Measurements from ENCODE around the gene RBBP5. TPM values are rescaled to one million over a fixed set of nuclear protein-coding genes. Genes with fewer than 3 reads are reported as not detected.

The RBBP5 gene
- total and polyA plus RNA-seq, 2 of the 4 experiments (the other 2 are of a cell fraction) = 7.3 to 37.5 TPM

GRCh38 chr1:205118752-205119151, 3.0 kb downstream of the RBBP5 start:
- Histone ChIP-seq H3K79me1 (ENCODE audit: low read depth in 1 of 2, low read length in 2 of 2) (peaks cover 12 to 45% of the 10 kb centered on the region in 2 experiments), H2AK9ac (replicated peaks; ENCODE audit: low read depth, low read length, poor library complexity) (no peak overlapping the region), H3K27me3 (ENCODE audit: control insufficient read depth, insufficient read depth, low read length) (no peaks in the 10 kb centered on the region), H3K36me3 (ENCODE audit: control insufficient read depth, insufficient read depth, low read length) (peaks cover 3% of the 10 kb centered on the region), H2BK120ac (ENCODE audit: low read depth, low read length) (no peak overlapping the region), H3K23ac (ENCODE audit: low read depth, low read length) (no peak overlapping the region), H2BK15ac (ENCODE audit: low read depth, low read length) (no peak overlapping the region), H3K4ac (ENCODE audit: low read depth, low read length) (no peak overlapping the region), H3K4me1 (ENCODE audit: control insufficient read depth, insufficient read depth, low read length) (peaks cover 2% of the 10 kb centered on the region; the same call in 1 of the 2 replicates), H2BK20ac (ENCODE audit: low read depth, low read length) (no peak overlapping the region), H2AK5ac (ENCODE audit: low read depth, low read length) (no peak overlapping the region), H3K4me2 (ENCODE audit: low read depth, low read length) (no peak overlapping the region), H2AFZ (replicated peaks; ENCODE audit: low read length, poor library complexity) (no peak overlapping the region), H3K27ac (ENCODE audit: insufficient read depth, low read length) (no peak overlapping the region), H3K9ac (ENCODE audit: low read depth, low read length) (no peak overlapping the region), H3K14ac (replicated peaks; ENCODE audit: low read depth, low read length) (no peak overlapping the region), H3K4me3 (ENCODE audit: insufficient read depth, low read depth, low read length) (no peak overlapping the region), H3K56ac (ENCODE audit: extremely low read depth, insufficient read depth, low read length) (no peak overlapping the region), H4K91ac (ENCODE audit: insufficient read depth, low read depth, low read length) (no peak overlapping the region), H4K20me1 (ENCODE audit: insufficient read depth, low read length) (peaks cover 3% of the 10 kb centered on the region; the same call in 1 of the 2 replicates), H4K8ac (ENCODE audit: low read depth in 2 of 2, low read length in 2 of 2) (no peak overlapping the region), H2BK5ac (ENCODE audit: low read depth, low read length, poor library complexity, severe bottlenecking) (no peak overlapping the region), H3K18ac (ENCODE audit: low read depth, low read length) (no peak overlapping the region), H3K9me3 (ENCODE audit: control insufficient read depth, insufficient read depth, low read length) (no peaks in the 10 kb centered on the region), H4K5ac (ENCODE audit: low read depth, low read length) (no peak overlapping the region), H3K9me1 (ENCODE audit: insufficient read depth, low read length) (no peaks in the 10 kb centered on the region)
- ChIA-PET POLR2A (ENCODE audit: unreplicated experiment) (no interaction called here), CTCF (no interaction called here)
- dilution Hi-C loops (cut with HindIII; ENCODE audit: low sequenced_read_pairs, unreplicated experiment) = no loop called here
- ATAC-seq (ENCODE audit: low read depth) = no peak
- in situ Hi-C loops (cut with MboI; ENCODE audit: low sequenced_read_pairs) = no loop called here
- BruUV-seq (replicated peaks) = no TSS peak
- TF ChIP-seq MAFK (IDR thresholded peaks at IDR 0.05; ENCODE audit: low read depth, low read length) (no peak), CEBPB (IDR thresholded peaks at IDR 0.05; ENCODE audit: low read depth, low read length) (no peak), SMC3 (IDR thresholded peaks at IDR 0.05; ENCODE audit: low read depth, low read length) (no peak), POLR2A (IDR thresholded peaks at IDR 0.05; ENCODE audit: low read depth, low read length) (no peak), ELK1 (IDR thresholded peaks at IDR 0.05; ENCODE audit: borderline replicate concordance, low read depth, low read length) (no peak), BHLHE40 (IDR thresholded peaks at IDR 0.05; ENCODE audit: low read depth, low read length) (no peak), RAD21 (IDR thresholded peaks at IDR 0.05; ENCODE audit: low read length) (no peak), FOS (IDR thresholded peaks at IDR 0.05; ENCODE audit: low read depth, low read length) (no peak), NFE2L2 (IDR thresholded peaks at IDR 0.05; ENCODE audit: low read depth, low read length) (no peak), CTCF (conservative IDR thresholded peaks at IDR 0.05; ENCODE audit: low read depth, low read length) (no peak), CHD1 (IDR thresholded peaks at IDR 0.05; ENCODE audit: low read depth, low read length) (no peak)
- TF ChIP-seq, protein P1, sequence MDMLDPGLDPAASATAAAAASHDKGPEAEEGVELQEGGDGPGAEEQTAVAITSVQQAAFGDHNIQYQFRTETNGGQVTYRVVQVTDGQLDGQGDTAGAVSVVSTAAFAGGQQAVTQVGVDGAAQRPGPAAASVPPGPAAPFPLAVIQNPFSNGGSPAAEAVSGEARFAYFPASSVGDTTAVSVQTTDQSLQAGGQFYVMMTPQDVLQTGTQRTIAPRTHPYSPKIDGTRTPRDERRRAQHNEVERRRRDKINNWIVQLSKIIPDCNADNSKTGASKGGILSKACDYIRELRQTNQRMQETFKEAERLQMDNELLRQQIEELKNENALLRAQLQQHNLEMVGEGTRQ (IDR thresholded peaks at IDR 0.05; ENCODE audit: low read depth, low read length) = no peak
- intact Hi-C loops (cut with micrococcal nuclease) = no loop called here
- no CpG with 5 or more reads among the region's 2 CpGs for WGBS, 2 experiments (ENCODE audit: extremely low coverage in 2 of 2, insufficient read length in 1 of 2)
- no peak for DNase-seq

Data from IMR-90 (cell line).